Forelimb muscle (tissue), 1 donor: ENCODE measurements around the gene PCK2. TPM values are rescaled to one million over a fixed set of nuclear protein-coding genes. Genes with fewer than 3 reads are reported as not detected.

Source experiments
- DNase-seq: peaks from one replicate; pipeline ENCODE4 v3.0.0-alpha.2; 2013; ENCODE audit warnings: low read depth
- polyA plus RNA-seq: library from polyadenylated mRNA; unstranded; fragments of 120-200 nt; gene quantifications from one replicate; pipeline ENCODE4 v1.2.1, GENCODE V29; 2013; ENCODE audit not compliant: insufficient read length

The PCK2 gene
- polyA plus RNA-seq, 1 donor = 3.6 TPM

- DNase-seq = no peak
Measured at GRCh38 chr14:24060984-24061913, 32.9 kb upstream of the PCK2 start.

- no peak for DNase-seq
Measured at GRCh38 chr14:24062216-24062980, 31.7 kb upstream of the PCK2 start.

GRCh38 chr14:24063263-24063836, 30.8 kb upstream of the PCK2 start:
- no peak for DNase-seq

- no peak for DNase-seq
Measured at GRCh38 chr14:24064091-24064795, 29.9 kb upstream of the PCK2 start.

- DNase-seq = no peak
Measured at GRCh38 chr14:24064856-24065255, 29.3 kb upstream of the PCK2 start.

- no peak for DNase-seq
Measured at GRCh38 chr14:24065408-24065807, 28.7 kb upstream of the PCK2 start.

- no peak for DNase-seq
Measured at GRCh38 chr14:24066496-24067132, 27.5 kb upstream of the PCK2 start.

GRCh38 chr14:24067133-24068082, 26.7 kb upstream of the PCK2 start:
- no peak for DNase-seq

- DNase-seq = no peak
Measured at GRCh38 chr14:24068711-24069410, 25.2 kb upstream of the PCK2 start.

GRCh38 chr14:24069411-24069735, 24.7 kb upstream of the PCK2 start:
- no peak for DNase-seq

GRCh38 chr14:24070285-24071143, 23.6 kb upstream of the PCK2 start:
- DNase-seq = no peak

- no peak for DNase-seq
Measured at GRCh38 chr14:24071144-24071697, 22.9 kb upstream of the PCK2 start, which contains the start of gene CPNE6. CPNE6 (plus strand) TSS chr14:24071562; CDS start chr14:24072937, 1,375 bp downstream.

- DNase-seq = no peak
Measured at GRCh38 chr14:24071836-24072430, 22.2 kb upstream of the PCK2 start.

GRCh38 chr14:24072436-24072835, 21.7 kb upstream of the PCK2 start:
- no peak for DNase-seq

- DNase-seq = no peak
Measured at GRCh38 chr14:24072881-24073877, 20.9 kb upstream of the PCK2 start.

GRCh38 chr14:24074625-24075484, 19.3 kb upstream of the PCK2 start:
- DNase-seq = no peak
